Uterus (tissue), 2 donors: ENCODE data around the gene APOF.

Source experiments
- CTCF ChIP-seq, 4 experiments: fragments of 200-600 bp in 2 of 4; fragments of 450-650 bp in 2 of 4; sonication (generic) in 2 of 4; IDR thresholded peaks; one replicate each; pipeline ENCODE4 v1.5.1; 2016 to 2019; ENCODE audit warnings: antibody characterized with exemption in 4 of 4, mild to moderate bottlenecking in 2 of 4, moderate library complexity in 1 of 4
- POLR2A ChIP-seq, 2 donors: fragments of 450-650 bp; IDR thresholded peaks; one replicate each; pipeline ENCODE4 v1.6.1; 2016; ENCODE audit warnings: antibody characterized with exemption in 2 of 2, mild to moderate bottlenecking in 1 of 2, moderate library complexity in 1 of 2

GRCh38 chr12:56350662-56351061 is 12.0 kb downstream of the APOF start:
- TF ChIP-seq CTCF (IDR thresholded peaks at IDR 0.05) (no peak), POLR2A (IDR thresholded peaks at IDR 0.05) (no peak)
